A673 (cell line): ENCODE results near the gene P4HA1. TPM values are rescaled to one million over a fixed set of nuclear protein-coding genes. Genes with fewer than 3 reads are reported as not detected.
A peak's percentile ranks its signal among the peaks of the same experiment; 100 is the strongest.
"Not testable (repeated sequence)": the region's sequence is repeated elsewhere in the genome, so short reads cannot be mapped to it uniquely, and the experiment has no call there.

ENCODE experiments used
- BruUV-seq: library from RNA; stranded (reverse); fragments of 400-500 nt; replicated peaks from 2 replicates; lab custom pipeline; 2021; lab: Mats Ljungman, UMichigan
- CTCF ChIA-PET: fragments of 300-600 bp; sonication (Branson Sonifier 250); formaldehyde crosslinking; loops from one replicate; lab custom pipeline; 2022; ENCODE audit warnings: antibody characterized with exemption; lab: Charles Lee
- POLR2A ChIA-PET: fragments of 300-600 bp; sonication (Branson Sonifier 250); formaldehyde crosslinking; loops from one replicate; lab custom pipeline; 2022; ENCODE audit warnings: antibody characterized with exemption; ENCODE audit not compliant: low non-redundant PET; lab: Charles Lee
- DNase-seq: peaks from one replicate; pipeline ENCODE4 v3.0.0-alpha.2; 2015; ENCODE audit warnings: low spot score
- H3K27ac ChIP-seq: fragments of 200-600 bp; sonication (generic); 2 replicates; pipeline ENCODE4 v1.5.1; 2016; ENCODE audit warnings: mixed run types, low read depth, mild to moderate bottlenecking, mixed read lengths, antibody characterized with exemption, low read length; ENCODE audit not compliant: poor library complexity, severe bottlenecking
- H3K27me3 ChIP-seq: fragments of 200-600 bp; sonication (generic); replicated peaks from 2 replicates; pipeline ENCODE4 v1.6.1; 2017; ENCODE audit warnings: mixed run types, low read depth, mild to moderate bottlenecking, mixed read lengths, antibody characterized with exemption, low read length; ENCODE audit not compliant: insufficient read depth, poor library complexity
- H3K36me3 ChIP-seq: fragments of 200-600 bp; sonication (generic); 2 replicates; pipeline ENCODE4 v1.6.1; 2016; ENCODE audit warnings: mixed run types, mild to moderate bottlenecking, mixed read lengths, antibody characterized with exemption, low read length; ENCODE audit not compliant: insufficient read depth, poor library complexity, severe bottlenecking
- H3K4me1 ChIP-seq: fragments of 200-600 bp; sonication (generic); 2 replicates; pipeline ENCODE4 v1.6.1; 2017; ENCODE audit warnings: mixed run types, mild to moderate bottlenecking, mixed read lengths, antibody characterized with exemption, low read length; ENCODE audit not compliant: insufficient read depth, poor library complexity, severe bottlenecking
- H3K4me3 ChIP-seq: fragments of 200-600 bp; sonication (generic); 2 replicates; pipeline ENCODE4 v1.5.1; 2016; ENCODE audit warnings: low read depth, mixed run types, mild to moderate bottlenecking, mixed read lengths, low read length; ENCODE audit not compliant: poor library complexity, severe bottlenecking
- H3K9me3 ChIP-seq: fragments of 200-600 bp; sonication (generic); 2 replicates; pipeline ENCODE4 v1.6.1; 2016; ENCODE audit warnings: mixed run types, low read depth, mild to moderate bottlenecking, mixed read lengths, antibody characterized with exemption, low read length; ENCODE audit not compliant: poor library complexity, severe bottlenecking
- EZH2 ChIP-seq: fragments of 200-600 bp; sonication (generic); IDR thresholded peaks from 2 replicates; pipeline ENCODE4 v1.6.1; 2017; ENCODE audit warnings: borderline replicate concordance, low read depth, mild to moderate bottlenecking, mixed read lengths, antibody characterized with exemption, low read length; ENCODE audit not compliant: poor library complexity, severe bottlenecking
- intact Hi-C: fragments of 100-400 bp; cut with micrococcal nuclease; formaldehyde crosslinking; loops from one replicate; pipeline ENCODE4 v1.10.0; 2022; ENCODE audit not compliant: unreplicated experiment
- total RNA-seq: library from RNA; stranded (reverse); gene quantifications from 2 replicates; pipeline ENCODE4 v1.2.3, GENCODE V29; 2021
- TF ChIP-seq, protein P1 (sequence below): fragments of 300-800, 200-600 bp; sonication (generic); conservative IDR thresholded peaks from 2 replicates; pipeline ENCODE4 v1.5.1; 2017; ENCODE audit warnings: low read depth, mild to moderate bottlenecking, antibody characterized with exemption, low read length, moderate library complexity, mixed read lengths

Gene P4HA1
- total RNA-seq, 1 experiment from 2014 or later, result 36.5 TPM

DNA sequence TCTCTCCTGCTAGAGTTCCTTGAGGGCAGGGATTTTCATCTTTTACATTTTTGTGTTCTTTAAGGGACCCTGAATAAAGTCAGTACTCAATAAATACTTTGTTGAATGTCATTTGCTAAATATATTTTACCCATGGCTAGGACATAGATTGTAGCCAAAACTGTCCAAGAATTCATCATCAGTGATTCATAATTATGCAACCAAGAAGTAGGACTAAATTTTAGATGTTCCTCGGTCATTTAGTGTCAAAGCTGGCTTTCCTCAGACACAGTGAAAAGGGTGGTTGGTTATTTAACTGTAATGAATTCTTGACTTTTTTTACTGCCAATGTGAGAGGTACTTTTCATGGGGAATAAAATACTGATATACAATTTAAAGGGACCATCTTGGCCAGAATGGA, 16.9 kb upstream of the P4HA1 start:
- Histone ChIP-seq H3K36me3 (no peaks in the 10 kb centered on the region), H3K4me1 (no peaks in the 10 kb centered on the region), H3K27ac (no peak overlapping the region), H3K4me3 (no peak overlapping the region), H3K9me3 (no peaks in the 10 kb centered on the region), H3K27me3 (no peaks in the 10 kb centered on the region)
- DNase-seq, result no peak
- TF ChIP-seq, protein P1, sequence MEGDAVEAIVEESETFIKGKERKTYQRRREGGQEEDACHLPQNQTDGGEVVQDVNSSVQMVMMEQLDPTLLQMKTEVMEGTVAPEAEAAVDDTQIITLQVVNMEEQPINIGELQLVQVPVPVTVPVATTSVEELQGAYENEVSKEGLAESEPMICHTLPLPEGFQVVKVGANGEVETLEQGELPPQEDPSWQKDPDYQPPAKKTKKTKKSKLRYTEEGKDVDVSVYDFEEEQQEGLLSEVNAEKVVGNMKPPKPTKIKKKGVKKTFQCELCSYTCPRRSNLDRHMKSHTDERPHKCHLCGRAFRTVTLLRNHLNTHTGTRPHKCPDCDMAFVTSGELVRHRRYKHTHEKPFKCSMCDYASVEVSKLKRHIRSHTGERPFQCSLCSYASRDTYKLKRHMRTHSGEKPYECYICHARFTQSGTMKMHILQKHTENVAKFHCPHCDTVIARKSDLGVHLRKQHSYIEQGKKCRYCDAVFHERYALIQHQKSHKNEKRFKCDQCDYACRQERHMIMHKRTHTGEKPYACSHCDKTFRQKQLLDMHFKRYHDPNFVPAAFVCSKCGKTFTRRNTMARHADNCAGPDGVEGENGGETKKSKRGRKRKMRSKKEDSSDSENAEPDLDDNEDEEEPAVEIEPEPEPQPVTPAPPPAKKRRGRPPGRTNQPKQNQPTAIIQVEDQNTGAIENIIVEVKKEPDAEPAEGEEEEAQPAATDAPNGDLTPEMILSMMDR, result no peak
- TF ChIP-seq EZH2, result no peak
- ChIA-PET CTCF (no interaction called here), POLR2A (no interaction called here)
- no TSS peak for BruUV-seq
- intact Hi-C loops, result no loop called here

- H3K36me3 ChIP-seq, intact Hi-C loops, POLR2A ChIA-PET, H3K4me3 ChIP-seq, H3K27me3 ChIP-seq, H3K4me1 ChIP-seq, BruUV-seq, DNase-seq, H3K9me3 ChIP-seq, CTCF ChIA-PET, H3K27ac ChIP-seq: not testable (repeated sequence)
Observed at GRCh38 chr10:73112032-73112431, 15.4 kb upstream of the P4HA1 start.

GRCh38 chr10:73110345-73110849, 13.7 kb upstream of the P4HA1 start, which contains the start of gene NUDT13:
NUDT13 (plus strand) TSS chr10:73110455; CDS start chr10:73114366, 3,911 bp downstream.
- intact Hi-C loops, result no loop called here
- H3K27ac ChIP-seq, result peak within 1 kb of the TSS; percentile 74

DNA sequence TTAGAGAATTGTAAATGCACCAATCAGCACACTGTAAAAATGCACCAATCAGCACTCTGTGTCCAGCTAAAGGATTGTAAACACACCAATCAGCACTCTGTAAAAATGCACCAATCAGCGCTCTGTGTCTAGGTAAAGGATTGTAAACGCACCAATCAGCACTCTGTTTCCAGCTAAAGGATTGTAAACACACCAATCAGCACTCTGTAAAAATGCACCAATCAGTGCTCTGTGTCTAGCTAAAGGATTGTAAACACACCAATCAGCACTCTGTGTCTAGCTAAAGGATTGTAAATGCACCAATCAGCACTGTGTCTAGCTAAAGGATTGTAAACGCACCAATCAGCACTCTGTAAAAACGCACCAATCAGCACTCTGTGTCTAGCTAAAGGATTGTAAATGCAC, 12.6 kb upstream of the P4HA1 start:
- BruUV-seq, H3K27me3 ChIP-seq, DNase-seq, H3K4me3 ChIP-seq, H3K27ac ChIP-seq, CTCF ChIA-PET, H3K4me1 ChIP-seq, H3K36me3 ChIP-seq, intact Hi-C loops, H3K9me3 ChIP-seq: not testable (repeated sequence)
- POLR2A ChIA-PET, result interaction anchor here (0.6 kb wide), 1 partner anchor 46 kb away, joined by 5 read pairs; no protein-coding TSS in a partner anchor

More at GRCh38 chr10:73110345-73110849, 13.7 kb upstream of the P4HA1 start, which contains the start of gene NUDT13:
- TF ChIP-seq, protein P1, result no peak
- TF ChIP-seq EZH2, result no peak
- CTCF ChIA-PET, result interaction anchor here (1.0 kb wide), 1 partner anchor 1062 kb away, joined by 3 read pairs; no protein-coding TSS in a partner anchor
- no peaks in the 10 kb centered on the region for H3K27me3 ChIP-seq
- H3K9me3 ChIP-seq, result no peaks in the 10 kb centered on the region
- DNase-seq, result peak; percentile 92
- no peaks in the 10 kb centered on the region for H3K4me1 ChIP-seq
- POLR2A ChIA-PET, result no interaction called here
- no TSS peak for BruUV-seq
- peak within 1 kb of the TSS; percentile 53 for H3K4me3 ChIP-seq
- no peaks in the 10 kb centered on the region for H3K36me3 ChIP-seq
